Subcutaneous abdominal adipose tissue (tissue), 5 donors: Measurements from ENCODE around the gene FAM228A.

Experiments used
- H3K27ac ChIP-seq: one replicate; pipeline ENCODE4 v1.7.0; 2013; ENCODE audit warnings: low read depth, mild to moderate bottlenecking, inconsistent platforms, low read length, moderate library complexity
- H3K27me3 ChIP-seq, 5 donors: one replicate each; pipeline ENCODE4 v1.7.0; 2013; ENCODE audit warnings: low read length in 5 of 5, inconsistent platforms in 1 of 5; ENCODE audit not compliant: control insufficient read depth in 5 of 5, insufficient read depth in 4 of 5
- H3K36me3 ChIP-seq, 5 donors: one replicate each; pipeline ENCODE4 v1.7.0; 2013; ENCODE audit warnings: low read length in 5 of 5; ENCODE audit not compliant: control insufficient read depth in 5 of 5, insufficient read depth in 5 of 5
- H3K4me1 ChIP-seq, 5 donors: one replicate each; pipeline ENCODE4 v1.7.0; 2013; ENCODE audit warnings: low read length in 5 of 5, mild to moderate bottlenecking in 3 of 5, moderate library complexity in 1 of 5; ENCODE audit not compliant: control insufficient read depth in 5 of 5, insufficient read depth in 5 of 5
- H3K4me3 ChIP-seq, 5 donors: one replicate each; pipeline ENCODE4 v1.7.0; 2013; ENCODE audit warnings: low read length in 5 of 5, low read depth in 1 of 5
- H3K9ac ChIP-seq, 5 donors: one replicate each; pipeline ENCODE4 v1.7.0; 2013; ENCODE audit warnings: low read length in 5 of 5, mild to moderate bottlenecking in 4 of 5, moderate library complexity in 3 of 5
- H3K9me3 ChIP-seq, 5 donors: one replicate each; pipeline ENCODE4 v1.7.0; 2013; ENCODE audit warnings: low read length in 5 of 5; ENCODE audit not compliant: control insufficient read depth in 5 of 5
- donor health status: healthy.
- donor health status: healthy.
- donor health status: healthy.
- donor health status: healthy.
- donor health status: healthy.

The FAM228A gene

GRCh38 chr2:24214880-24215279 is 40.0 kb downstream of the FAM228A start:
- Histone ChIP-seq H3K4me1 (no peaks in the 10 kb centered on the region), H3K9ac (no peak overlapping the region), H3K36me3 (peaks cover 22 to 83% (median 66%) of the 10 kb centered on the region in 5 donors)

GRCh38 chr2:24220554-24221291 is 45.9 kb downstream of the FAM228A start:
- H3K4me1 ChIP-seq, result no peaks in the 10 kb centered on the region
- peaks cover 7 to 72% (median 51%) of the 10 kb centered on the region in 5 donors for H3K36me3 ChIP-seq
- H3K27ac ChIP-seq, result no peak overlapping the region
- H3K9me3 ChIP-seq, result no peaks in the 10 kb centered on the region
- H3K9ac ChIP-seq, result no peak overlapping the region
- no peak overlapping the region for H3K4me3 ChIP-seq
- H3K27me3 ChIP-seq, result no peaks in the 10 kb centered on the region

More at GRCh38 chr2:24214880-24215279, 40.0 kb downstream of the FAM228A start:
- Histone ChIP-seq H3K27ac (no peak overlapping the region), H3K4me3 (no peak overlapping the region), H3K9me3 (no peaks in the 10 kb centered on the region), H3K27me3 (no peaks in the 10 kb centered on the region)

GRCh38 chr2:24221343-24222050 is 46.6 kb downstream of the FAM228A start:
- no peaks in the 10 kb centered on the region for H3K27me3 ChIP-seq
- H3K27ac ChIP-seq, result no peak overlapping the region
- H3K9ac ChIP-seq, result no peak overlapping the region
- H3K9me3 ChIP-seq, result no peaks in the 10 kb centered on the region
- H3K36me3 ChIP-seq, result peaks cover 7 to 71% (median 49%) of the 10 kb centered on the region in 5 donors
- no peaks in the 10 kb centered on the region for H3K4me1 ChIP-seq
- H3K4me3 ChIP-seq, result no peak overlapping the region

- H3K27me3 ChIP-seq, result no peaks in the 10 kb centered on the region
- no peaks in the 10 kb centered on the region for H3K9me3 ChIP-seq
- H3K4me1 ChIP-seq, result no peaks in the 10 kb centered on the region
- H3K27ac ChIP-seq, result no peak overlapping the region
- no peak overlapping the region for H3K4me3 ChIP-seq
- H3K9ac ChIP-seq, result no peak overlapping the region
- peaks cover 7 to 61% (median 41%) of the 10 kb centered on the region in 5 donors for H3K36me3 ChIP-seq
These were observed 48.1 kb downstream of the FAM228A start for GRCh38 chr2:24222946-24223345.

GRCh38 chr2:24225499-24226242 is 50.8 kb downstream of the FAM228A start:
- no peak overlapping the region for H3K27ac ChIP-seq
- peaks cover 0 to 40% (median 18%) of the 10 kb centered on the region in 5 donors for H3K36me3 ChIP-seq
- no peaks in the 10 kb centered on the region for H3K9me3 ChIP-seq
- no peaks in the 10 kb centered on the region for H3K27me3 ChIP-seq
- no peaks in the 10 kb centered on the region for H3K4me1 ChIP-seq
- H3K4me3 ChIP-seq, result no peak overlapping the region
- H3K9ac ChIP-seq, result no peak overlapping the region

- H3K4me1 ChIP-seq, result peaks cover 0 to 5% (median 0%) of the 10 kb centered on the region in 5 donors
- no peak overlapping the region for H3K9ac ChIP-seq
- peaks cover 5 to 29% (median 16%) of the 10 kb centered on the region in 5 donors for H3K36me3 ChIP-seq
- no peak overlapping the region for H3K27ac ChIP-seq
- H3K4me3 ChIP-seq, result no peak overlapping the region
- H3K27me3 ChIP-seq, result no peaks in the 10 kb centered on the region
- no peaks in the 10 kb centered on the region for H3K9me3 ChIP-seq
These were observed 53.6 kb downstream of the FAM228A start for GRCh38 chr2:24228470-24228869.

GRCh38 chr2:24231461-24231881 is 56.6 kb downstream of the FAM228A start:
- Histone ChIP-seq H3K4me1 (peaks cover 0 to 5% (median 0%) of the 10 kb centered on the region in 5 donors), H3K36me3 (peaks cover 4 to 13% (median 10%) of the 10 kb centered on the region in 5 donors), H3K27me3 (no peaks in the 10 kb centered on the region), H3K4me3 (no peak overlapping the region), H3K27ac (no peak overlapping the region), H3K9me3 (no peaks in the 10 kb centered on the region), H3K9ac (no peak overlapping the region)

- H3K4me1 ChIP-seq, result peaks cover 0 to 5% (median 0%) of the 10 kb centered on the region in 5 donors
- H3K4me3 ChIP-seq, result no peak overlapping the region
- peaks cover 4 to 14% (median 13%) of the 10 kb centered on the region in 5 donors for H3K36me3 ChIP-seq
- H3K9me3 ChIP-seq, result no peaks in the 10 kb centered on the region
- no peak overlapping the region for H3K27ac ChIP-seq
- no peaks in the 10 kb centered on the region for H3K27me3 ChIP-seq
- no peak overlapping the region for H3K9ac ChIP-seq
These were observed 58.5 kb downstream of the FAM228A start for GRCh38 chr2:24233321-24233720.

GRCh38 chr2:24237313-24237712 is 62.5 kb downstream of the FAM228A start:
- no peaks in the 10 kb centered on the region for H3K9me3 ChIP-seq
- H3K27ac ChIP-seq, result no peak overlapping the region
- peaks cover 7 to 17% (median 10%) of the 10 kb centered on the region in 5 donors for H3K36me3 ChIP-seq
- H3K4me1 ChIP-seq, result peaks cover 0 to 5% (median 0%) of the 10 kb centered on the region in 5 donors
- H3K9ac ChIP-seq, result no peak overlapping the region
- no peaks in the 10 kb centered on the region for H3K27me3 ChIP-seq
- H3K4me3 ChIP-seq, result no peak overlapping the region
